ENCODE results near the gene CREBRF. TPM values are rescaled to one million over a fixed set of nuclear protein-coding genes. Genes with fewer than 3 reads are reported as not detected.

CREBRF gene
- total and polyA plus RNA-seq, 2 experiments from 2014 or later: 2.0 to 3.5 TPM

DNA sequence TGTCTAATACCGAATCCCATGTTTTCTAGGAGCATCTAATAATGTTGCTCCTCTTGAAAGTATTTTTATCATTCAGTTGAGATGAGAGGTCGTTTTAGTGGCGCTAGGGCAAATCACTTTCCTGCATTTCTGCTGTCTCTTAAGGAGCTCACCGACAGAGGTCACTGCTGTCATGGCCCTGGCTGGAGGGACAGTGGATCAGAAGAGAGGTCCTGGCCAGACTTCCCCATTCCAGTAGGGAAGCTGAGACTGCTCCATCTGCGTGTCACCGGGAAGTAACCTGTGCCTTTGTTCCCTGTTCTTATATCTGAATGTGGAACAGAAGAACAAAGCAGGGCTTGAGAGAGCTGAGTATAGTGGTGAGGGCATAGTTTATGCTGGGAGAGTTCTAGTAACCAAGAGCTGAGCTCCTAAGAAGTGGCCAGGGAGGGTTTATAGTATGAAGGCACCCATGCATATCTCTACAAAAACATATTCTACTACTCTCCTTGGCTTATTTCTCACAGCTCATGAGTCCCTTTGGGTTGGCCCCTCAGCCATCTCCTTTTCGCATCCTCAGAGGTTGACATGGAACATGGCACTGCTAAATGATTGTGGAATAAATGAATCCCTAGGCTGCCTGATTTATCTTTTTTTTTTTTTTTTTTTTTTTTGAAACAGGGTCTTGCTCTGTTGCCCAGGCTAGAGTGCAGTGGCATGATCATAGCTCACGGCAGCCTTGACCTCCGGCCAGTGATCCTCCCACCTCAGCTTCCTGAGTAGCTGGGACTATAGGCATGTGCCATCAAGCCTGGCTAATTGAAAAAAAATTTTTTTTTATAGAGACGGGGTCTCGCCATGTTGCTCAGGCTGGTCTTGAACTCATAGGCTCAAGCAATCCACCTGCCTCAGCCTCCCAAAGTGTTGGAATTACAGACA is 45.3 kb upstream of the CREBRF start (continued):
- TF ChIP-seq, protein P1, sequence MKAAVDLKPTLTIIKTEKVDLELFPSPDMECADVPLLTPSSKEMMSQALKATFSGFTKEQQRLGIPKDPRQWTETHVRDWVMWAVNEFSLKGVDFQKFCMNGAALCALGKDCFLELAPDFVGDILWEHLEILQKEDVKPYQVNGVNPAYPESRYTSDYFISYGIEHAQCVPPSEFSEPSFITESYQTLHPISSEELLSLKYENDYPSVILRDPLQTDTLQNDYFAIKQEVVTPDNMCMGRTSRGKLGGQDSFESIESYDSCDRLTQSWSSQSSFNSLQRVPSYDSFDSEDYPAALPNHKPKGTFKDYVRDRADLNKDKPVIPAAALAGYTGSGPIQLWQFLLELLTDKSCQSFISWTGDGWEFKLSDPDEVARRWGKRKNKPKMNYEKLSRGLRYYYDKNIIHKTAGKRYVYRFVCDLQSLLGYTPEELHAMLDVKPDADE (IDR thresholded peaks at IDR 0.05): no peak
- no peak for TF ChIP-seq CREB1 (CRISPR knock-in tag; IDR thresholded peaks at IDR 0.05; ENCODE audit: low read depth)

DNA sequence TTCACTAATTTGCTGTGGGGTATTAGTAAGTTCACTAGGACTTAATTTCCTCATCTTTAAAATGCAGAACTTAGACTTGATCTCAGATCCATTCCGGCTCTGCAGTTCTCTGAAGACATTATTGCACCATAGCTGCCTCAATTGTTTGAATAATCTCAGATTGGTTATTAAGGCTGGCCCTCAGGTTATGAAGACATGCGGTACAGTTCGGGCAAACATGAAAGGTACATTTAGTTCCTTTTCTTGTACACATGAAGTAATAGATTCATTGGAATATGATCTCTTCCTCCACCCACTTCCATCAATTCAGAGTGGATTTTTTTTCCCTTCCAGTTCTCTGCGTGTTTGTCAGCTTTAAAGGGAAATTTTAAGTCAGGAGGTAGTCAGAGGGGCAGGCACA is 44.6 kb upstream of the CREBRF start:
- peaks cover 2% of the 10 kb centered on the region for H3K27me3 Mint-ChIP-seq (ENCODE audit: insufficient read depth, low read depth, poor library complexity)
- peaks cover 27% of the 10 kb centered on the region for H4K20me1 ChIP-seq (replicated peaks; ENCODE audit: insufficient read depth)
- H3K4me1 ChIP-seq (ENCODE audit: insufficient read depth): peaks cover 9% of the 10 kb centered on the region
- H3K4me1 Mint-ChIP-seq: peaks cover 14% of the 10 kb centered on the region
- no peaks in the 10 kb centered on the region for H3F3A ChIP-seq (replicated peaks; ENCODE audit: low read depth)
- H3K27ac ChIP-seq (ENCODE audit: low read depth): no peak overlapping the region
- no peaks in the 10 kb centered on the region for H3K9me3 Mint-ChIP-seq
- H3K27me3 ChIP-seq (ENCODE audit: insufficient read depth): no peaks in the 10 kb centered on the region
- H3K4me3 ChIP-seq: no peak overlapping the region
- ATAC-seq (no peak), DNase-seq (ENCODE audit: low spot score) (no peak)
- H3K9me2 ChIP-seq (ENCODE audit: insufficient read depth): peaks cover 5% of the 10 kb centered on the region; the same call in 1 of the 2 replicates
- TF ChIP-seq, protein P1 (IDR thresholded peaks at IDR 0.05): no peak
- TF ChIP-seq, protein P2, sequence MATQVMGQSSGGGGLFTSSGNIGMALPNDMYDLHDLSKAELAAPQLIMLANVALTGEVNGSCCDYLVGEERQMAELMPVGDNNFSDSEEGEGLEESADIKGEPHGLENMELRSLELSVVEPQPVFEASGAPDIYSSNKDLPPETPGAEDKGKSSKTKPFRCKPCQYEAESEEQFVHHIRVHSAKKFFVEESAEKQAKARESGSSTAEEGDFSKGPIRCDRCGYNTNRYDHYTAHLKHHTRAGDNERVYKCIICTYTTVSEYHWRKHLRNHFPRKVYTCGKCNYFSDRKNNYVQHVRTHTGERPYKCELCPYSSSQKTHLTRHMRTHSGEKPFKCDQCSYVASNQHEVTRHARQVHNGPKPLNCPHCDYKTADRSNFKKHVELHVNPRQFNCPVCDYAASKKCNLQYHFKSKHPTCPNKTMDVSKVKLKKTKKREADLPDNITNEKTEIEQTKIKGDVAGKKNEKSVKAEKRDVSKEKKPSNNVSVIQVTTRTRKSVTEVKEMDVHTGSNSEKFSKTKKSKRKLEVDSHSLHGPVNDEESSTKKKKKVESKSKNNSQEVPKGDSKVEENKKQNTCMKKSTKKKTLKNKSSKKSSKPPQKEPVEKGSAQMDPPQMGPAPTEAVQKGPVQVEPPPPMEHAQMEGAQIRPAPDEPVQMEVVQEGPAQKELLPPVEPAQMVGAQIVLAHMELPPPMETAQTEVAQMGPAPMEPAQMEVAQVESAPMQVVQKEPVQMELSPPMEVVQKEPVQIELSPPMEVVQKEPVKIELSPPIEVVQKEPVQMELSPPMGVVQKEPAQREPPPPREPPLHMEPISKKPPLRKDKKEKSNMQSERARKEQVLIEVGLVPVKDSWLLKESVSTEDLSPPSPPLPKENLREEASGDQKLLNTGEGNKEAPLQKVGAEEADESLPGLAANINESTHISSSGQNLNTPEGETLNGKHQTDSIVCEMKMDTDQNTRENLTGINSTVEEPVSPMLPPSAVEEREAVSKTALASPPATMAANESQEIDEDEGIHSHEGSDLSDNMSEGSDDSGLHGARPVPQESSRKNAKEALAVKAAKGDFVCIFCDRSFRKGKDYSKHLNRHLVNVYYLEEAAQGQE (IDR thresholded peaks at IDR 0.05; ENCODE audit: unreplicated experiment): no peak
- H3K27ac Mint-ChIP-seq: peak overlapping the region; percentile 54; the same call in 1 of the 2 replicates
- no peak overlapping the region for H3K4me2 ChIP-seq
- H3K79me2 ChIP-seq (replicated peaks; ENCODE audit: insufficient read depth): peaks cover 75% of the 10 kb centered on the region
- H3K4me3 Mint-ChIP-seq: no peak overlapping the region
- no peak overlapping the region for H2AFZ ChIP-seq
- no peaks in the 10 kb centered on the region for H3K36me3 ChIP-seq (ENCODE audit: insufficient read depth)
- H3K36me3 Mint-ChIP-seq (ENCODE audit: low read depth): no peaks in the 10 kb centered on the region

DNA sequence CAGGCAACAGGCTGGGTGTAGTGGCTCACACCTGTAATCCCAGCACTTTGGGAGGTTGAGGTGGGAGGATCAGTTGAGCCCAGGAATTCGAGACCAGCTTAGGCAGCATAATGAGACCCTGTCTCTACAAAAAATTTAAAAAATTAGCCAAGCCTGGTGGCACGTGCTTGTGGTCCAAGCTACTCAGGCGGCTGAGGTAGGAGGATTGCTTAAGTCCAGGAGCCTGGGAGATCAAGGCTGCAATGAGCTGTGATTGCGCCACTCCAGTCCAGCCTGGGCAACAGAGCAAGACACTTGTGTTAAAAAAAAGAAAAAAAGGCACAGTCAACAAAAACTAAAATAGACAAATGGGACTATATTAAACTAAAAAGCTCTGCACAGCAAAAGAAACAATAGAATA is 43.3 kb upstream of the CREBRF start:
- H3K27ac ChIP-seq (ENCODE audit: low read depth): no peak overlapping the region
- H3K36me3 ChIP-seq (ENCODE audit: insufficient read depth): no peaks in the 10 kb centered on the region
- H3K4me2 ChIP-seq: no peak overlapping the region
- Mint-ChIP-seq H3K27me3 (ENCODE audit: insufficient read depth, low read depth, poor library complexity) (peaks cover 2% of the 10 kb centered on the region), H3K9me3 (no peaks in the 10 kb centered on the region), H3K4me1 (peaks cover 18% of the 10 kb centered on the region), H3K27ac (no peak overlapping the region), H3K4me3 (no peak overlapping the region), H3K36me3 (ENCODE audit: low read depth) (no peaks in the 10 kb centered on the region)
- H3K4me1 ChIP-seq (ENCODE audit: insufficient read depth): peaks cover 9% of the 10 kb centered on the region
- DNase-seq (ENCODE audit: low spot score) (no peak), ATAC-seq (no peak)
- peaks cover 5% of the 10 kb centered on the region; the same call in 1 of the 2 replicates for H3K9me2 ChIP-seq (ENCODE audit: insufficient read depth)
- peaks cover 70% of the 10 kb centered on the region for H3K79me2 ChIP-seq (replicated peaks; ENCODE audit: insufficient read depth)
- no peak overlapping the region for H3K4me3 ChIP-seq
- no peaks in the 10 kb centered on the region for H3K27me3 ChIP-seq (ENCODE audit: insufficient read depth)
- H3F3A ChIP-seq (replicated peaks; ENCODE audit: low read depth): no peaks in the 10 kb centered on the region
- no peak overlapping the region for H2AFZ ChIP-seq
- peaks cover 21% of the 10 kb centered on the region for H4K20me1 ChIP-seq (replicated peaks; ENCODE audit: insufficient read depth)
- TF ChIP-seq NANOG (IDR thresholded peaks at IDR 0.05; ENCODE audit: borderline replicate concordance): no peak
- TF ChIP-seq, protein P2 (IDR thresholded peaks at IDR 0.05; ENCODE audit: unreplicated experiment): no peak
- TF ChIP-seq, protein P3, sequence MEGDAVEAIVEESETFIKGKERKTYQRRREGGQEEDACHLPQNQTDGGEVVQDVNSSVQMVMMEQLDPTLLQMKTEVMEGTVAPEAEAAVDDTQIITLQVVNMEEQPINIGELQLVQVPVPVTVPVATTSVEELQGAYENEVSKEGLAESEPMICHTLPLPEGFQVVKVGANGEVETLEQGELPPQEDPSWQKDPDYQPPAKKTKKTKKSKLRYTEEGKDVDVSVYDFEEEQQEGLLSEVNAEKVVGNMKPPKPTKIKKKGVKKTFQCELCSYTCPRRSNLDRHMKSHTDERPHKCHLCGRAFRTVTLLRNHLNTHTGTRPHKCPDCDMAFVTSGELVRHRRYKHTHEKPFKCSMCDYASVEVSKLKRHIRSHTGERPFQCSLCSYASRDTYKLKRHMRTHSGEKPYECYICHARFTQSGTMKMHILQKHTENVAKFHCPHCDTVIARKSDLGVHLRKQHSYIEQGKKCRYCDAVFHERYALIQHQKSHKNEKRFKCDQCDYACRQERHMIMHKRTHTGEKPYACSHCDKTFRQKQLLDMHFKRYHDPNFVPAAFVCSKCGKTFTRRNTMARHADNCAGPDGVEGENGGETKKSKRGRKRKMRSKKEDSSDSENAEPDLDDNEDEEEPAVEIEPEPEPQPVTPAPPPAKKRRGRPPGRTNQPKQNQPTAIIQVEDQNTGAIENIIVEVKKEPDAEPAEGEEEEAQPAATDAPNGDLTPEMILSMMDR (conservative IDR thresholded peaks at IDR 0.05; ENCODE audit: low read depth in 2 of 2): no peak
